ENCODE data around the gene ARHGAP30. TPM values are rescaled to one million over a fixed set of nuclear protein-coding genes. Genes with fewer than 3 reads are reported as not detected.
"Not testable (repeated sequence)": the region's sequence is repeated elsewhere in the genome, so short reads cannot be mapped to it uniquely, and the experiment has no call there.

ARHGAP30 gene, protein sequence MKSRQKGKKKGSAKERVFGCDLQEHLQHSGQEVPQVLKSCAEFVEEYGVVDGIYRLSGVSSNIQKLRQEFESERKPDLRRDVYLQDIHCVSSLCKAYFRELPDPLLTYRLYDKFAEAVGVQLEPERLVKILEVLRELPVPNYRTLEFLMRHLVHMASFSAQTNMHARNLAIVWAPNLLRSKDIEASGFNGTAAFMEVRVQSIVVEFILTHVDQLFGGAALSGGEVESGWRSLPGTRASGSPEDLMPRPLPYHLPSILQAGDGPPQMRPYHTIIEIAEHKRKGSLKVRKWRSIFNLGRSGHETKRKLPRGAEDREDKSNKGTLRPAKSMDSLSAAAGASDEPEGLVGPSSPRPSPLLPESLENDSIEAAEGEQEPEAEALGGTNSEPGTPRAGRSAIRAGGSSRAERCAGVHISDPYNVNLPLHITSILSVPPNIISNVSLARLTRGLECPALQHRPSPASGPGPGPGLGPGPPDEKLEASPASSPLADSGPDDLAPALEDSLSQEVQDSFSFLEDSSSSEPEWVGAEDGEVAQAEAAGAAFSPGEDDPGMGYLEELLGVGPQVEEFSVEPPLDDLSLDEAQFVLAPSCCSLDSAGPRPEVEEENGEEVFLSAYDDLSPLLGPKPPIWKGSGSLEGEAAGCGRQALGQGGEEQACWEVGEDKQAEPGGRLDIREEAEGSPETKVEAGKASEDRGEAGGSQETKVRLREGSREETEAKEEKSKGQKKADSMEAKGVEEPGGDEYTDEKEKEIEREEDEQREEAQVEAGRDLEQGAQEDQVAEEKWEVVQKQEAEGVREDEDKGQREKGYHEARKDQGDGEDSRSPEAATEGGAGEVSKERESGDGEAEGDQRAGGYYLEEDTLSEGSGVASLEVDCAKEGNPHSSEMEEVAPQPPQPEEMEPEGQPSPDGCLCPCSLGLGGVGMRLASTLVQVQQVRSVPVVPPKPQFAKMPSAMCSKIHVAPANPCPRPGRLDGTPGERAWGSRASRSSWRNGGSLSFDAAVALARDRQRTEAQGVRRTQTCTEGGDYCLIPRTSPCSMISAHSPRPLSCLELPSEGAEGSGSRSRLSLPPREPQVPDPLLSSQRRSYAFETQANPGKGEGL
- 1 to 10 TPM; 1.7 to 6.3 (median 2.8) TPM for total RNA-seq
- polyA plus RNA-seq: 1 to 10 TPM; 1.6 to 9.3 TPM
- long read RNA-seq, donor 1, full-length matches to known transcripts: 3 of 13 reads
- long read RNA-seq, donor 1, partial matches to known transcripts: 4 of 13 reads
- long read RNA-seq, donor 1, other reads (novel, unspliced or antisense): 6 of 13 reads
- long read RNA-seq, donor 2: 0 reads
- long read RNA-seq, donor 3, full-length matches to known transcripts: 6 of 14 reads
- long read RNA-seq, donor 3, partial matches to known transcripts: 3 of 14 reads
- long read RNA-seq, donor 3, other reads (novel, unspliced or antisense): 5 of 14 reads

GRCh38 chr1:161069731-161070270 is at the start of gene ARHGAP30:
TSS of gene ARHGAP30 (minus strand) at chr1:161069891. CDS start at chr1:161069624, 267 bp downstream.
- Histone ChIP-seq H3K27ac (no peak within 1 kb of the TSS), H3K9me3 (no peaks in the 10 kb centered on the region), H3K4me3 (no peak within 1 kb of the TSS), H3K36me3 (no peaks in the 10 kb centered on the region), H3K27me3 (no peaks in the 10 kb centered on the region), H3K4me1 (ENCODE audit: insufficient read depth) (no peaks in the 10 kb centered on the region)
- no peak for TF ChIP-seq EP300 (IDR thresholded peaks at IDR 0.05)
- no peak for DNase-seq
- WGBS, 3 donors: 75 to 87% (median 77%) methylated on average over 9 of the region's 9 CpGs
- intact Hi-C loops (cut with DNase I): no loop called here

GRCh38 chr1:161117759-161118581 is 48.3 kb upstream of the ARHGAP30 start, which contains the start of the genes NIT1 and PFDN2:
TSS of gene NIT1 (plus strand) at chr1:161118105. CDS start at chr1:161118177, 72 bp downstream.
TSS of gene PFDN2 (minus strand) at chr1:161118037. CDS start at chr1:161118026, 11 bp downstream.
- intact Hi-C loops (cut with DNase I): no loop called here
- Histone ChIP-seq H3K4me3 (peak within 1 kb of the TSS; percentile 87), H3K27me3 (no peaks in the 10 kb centered on the region), H3K27ac (peak within 1 kb of the TSS; percentile 77 to 82), H3K36me3 (no peaks in the 10 kb centered on the region), H3K9me3 (no peaks in the 10 kb centered on the region), H3K4me1 (ENCODE audit: insufficient read depth) (peaks cover 23% of the 10 kb centered on the region)
- TF ChIP-seq, protein P1, sequence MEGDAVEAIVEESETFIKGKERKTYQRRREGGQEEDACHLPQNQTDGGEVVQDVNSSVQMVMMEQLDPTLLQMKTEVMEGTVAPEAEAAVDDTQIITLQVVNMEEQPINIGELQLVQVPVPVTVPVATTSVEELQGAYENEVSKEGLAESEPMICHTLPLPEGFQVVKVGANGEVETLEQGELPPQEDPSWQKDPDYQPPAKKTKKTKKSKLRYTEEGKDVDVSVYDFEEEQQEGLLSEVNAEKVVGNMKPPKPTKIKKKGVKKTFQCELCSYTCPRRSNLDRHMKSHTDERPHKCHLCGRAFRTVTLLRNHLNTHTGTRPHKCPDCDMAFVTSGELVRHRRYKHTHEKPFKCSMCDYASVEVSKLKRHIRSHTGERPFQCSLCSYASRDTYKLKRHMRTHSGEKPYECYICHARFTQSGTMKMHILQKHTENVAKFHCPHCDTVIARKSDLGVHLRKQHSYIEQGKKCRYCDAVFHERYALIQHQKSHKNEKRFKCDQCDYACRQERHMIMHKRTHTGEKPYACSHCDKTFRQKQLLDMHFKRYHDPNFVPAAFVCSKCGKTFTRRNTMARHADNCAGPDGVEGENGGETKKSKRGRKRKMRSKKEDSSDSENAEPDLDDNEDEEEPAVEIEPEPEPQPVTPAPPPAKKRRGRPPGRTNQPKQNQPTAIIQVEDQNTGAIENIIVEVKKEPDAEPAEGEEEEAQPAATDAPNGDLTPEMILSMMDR (IDR thresholded peaks at IDR 0.05): peak in 1 of 3 donors; percentile 17
- peak; percentile 94 for TF ChIP-seq POLR2A (IDR thresholded peaks at IDR 0.05)
- TF ChIP-seq EP300 (IDR thresholded peaks at IDR 0.05): peak; percentile 17
- DNase-seq: peak; percentile 84 to 92 (median 88)
- 1% methylated on average over 58 of the region's 58 CpGs for WGBS, 3 donors

GRCh38 chr1:161115961-161116360 is 46.3 kb upstream of the ARHGAP30 start:
- H3K9me3 ChIP-seq; H3K27me3 ChIP-seq; H3K4me3 ChIP-seq; H3K36me3 ChIP-seq; H3K27ac ChIP-seq; intact Hi-C loops (cut with DNase I); DNase-seq: not testable (repeated sequence)
- WGBS, 3 donors: 83 to 85% (median 83%) methylated on average over 6 of the region's 6 CpGs
- peaks cover 23% of the 10 kb centered on the region for H3K4me1 ChIP-seq (ENCODE audit: insufficient read depth)

DNA sequence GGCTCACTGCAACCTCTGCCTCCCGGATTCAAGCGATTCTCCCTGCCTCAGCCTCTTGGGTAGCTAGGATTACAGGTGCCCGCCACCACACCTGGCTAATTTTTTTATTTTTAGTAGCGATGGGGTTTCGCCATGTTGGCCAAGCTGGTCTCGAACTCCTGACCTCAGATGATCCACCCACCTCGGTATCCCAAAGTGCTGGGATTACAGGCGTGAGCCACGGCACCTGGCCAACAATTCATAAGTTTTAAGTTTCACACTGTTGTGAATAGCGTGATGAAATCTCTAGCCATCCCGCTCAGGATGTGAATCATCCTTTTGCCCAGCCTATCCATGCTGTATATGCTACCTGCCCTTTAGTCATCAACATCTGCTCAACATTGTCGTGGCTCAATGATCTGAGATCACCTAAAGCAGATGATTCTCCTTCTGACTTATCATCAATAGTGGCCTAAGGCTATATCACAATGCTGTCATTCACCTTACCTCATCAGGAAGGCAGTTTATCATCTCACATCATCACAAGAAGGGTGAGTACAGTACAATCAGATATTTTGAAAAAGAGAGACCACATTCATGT is 45.5 kb upstream of the ARHGAP30 start:
- Histone ChIP-seq H3K36me3 (no peaks in the 10 kb centered on the region), H3K9me3 (no peaks in the 10 kb centered on the region), H3K4me1 (ENCODE audit: insufficient read depth) (peaks cover 23% of the 10 kb centered on the region), H3K4me3 (no peak overlapping the region), H3K27me3 (no peaks in the 10 kb centered on the region), H3K27ac (no peak overlapping the region)
- intact Hi-C loops (cut with DNase I): no loop called here
- TF ChIP-seq POLR2A (IDR thresholded peaks at IDR 0.05) (no peak), EP300 (IDR thresholded peaks at IDR 0.05) (no peak)
- TF ChIP-seq, protein P1 (IDR thresholded peaks at IDR 0.05): no peak
- WGBS, 3 donors: 93 to 95% (median 93%) methylated on average over 12 of the region's 12 CpGs
- no peak for DNase-seq

All from ovary (tissue), 10 donors.